GM12878 (cell line): ENCODE measurements around the gene CPVL. TPM values are rescaled to one million over a fixed set of nuclear protein-coding genes. Genes with fewer than 3 reads are reported as not detected.

Source experiments
- ATAC-seq: fragments of 200-7000 bp; cut with Tn5 transposase; 3 replicates; pipeline ENCODE4 v1.9.1; 2020; ENCODE audit warnings: mild to moderate bottlenecking, moderate library complexity
- BruUV-seq: library from RNA; stranded (reverse); fragments of 400-500 nt; replicated peaks from 2 replicates; lab custom pipeline; 2021; lab: Mats Ljungman, UMichigan
- CTCF ChIA-PET: fragments of 300-600 bp; sonication (Branson Sonifier 250); formaldehyde crosslinking; extraction: SDS; loops from one replicate; lab custom pipeline; 2021; ENCODE audit warnings: inconsistent platforms; lab: Yijun Ruan, JAX
- POLR2A ChIA-PET: fragments of 350-600 bp; formaldehyde crosslinking; extraction: SDS; loops from one replicate; lab custom pipeline; 2021; ENCODE audit warnings: inconsistent platforms; lab: Charles Lee
- RAD21 ChIA-PET: fragments of 300-600 bp; sonication (Branson Sonifier 250); formaldehyde crosslinking; loops from one replicate; lab custom pipeline; 2023; ENCODE audit warnings: antibody characterized with exemption; ENCODE audit not compliant: unreplicated experiment; lab: Charles Lee
- SMC1A ChIA-PET: fragments of 300-600 bp; sonication (Branson Sonifier 250); formaldehyde crosslinking; loops from one replicate; lab custom pipeline; 2023; ENCODE audit not compliant: unreplicated experiment, uncharacterized antibody; lab: Charles Lee
- DNase-seq: peaks from one replicate; pipeline ENCODE4 v3.0.0-alpha.2; 2011; ENCODE audit warnings: low read depth, low spot score
- FAIRE-seq: peaks from 3 replicates; lab custom pipeline; 2011; peaks lifted over from hg19 to GRCh38; lab: Jason Lieb, UNC
- H2AFZ ChIP-seq: 2 replicates; pipeline ENCODE4 v1.6.0; 2011; ENCODE audit warnings: low read depth, low read length, control low read depth; ENCODE audit not compliant: control insufficient read depth
- H3K27ac ChIP-seq: 2 replicates; pipeline ENCODE4 v1.5.1; 2011; ENCODE audit warnings: control low read depth; ENCODE audit not compliant: control insufficient read depth, insufficient read depth
- H3K27me3 ChIP-seq, 2 experiments: replicated peaks in 1 of 2; 2 replicates each; pipeline versions ENCODE4 v1.6.0 to v1.6.1; 2011; ENCODE audit warnings: low read length in 1 of 2; ENCODE audit not compliant: control insufficient read depth in 2 of 2, insufficient read depth in 2 of 2
- H3K36me3 ChIP-seq, 2 experiments: 2 replicates each; pipeline ENCODE4 v1.5.1; 2011; ENCODE audit warnings: low read length in 1 of 2; ENCODE audit not compliant: control insufficient read depth in 2 of 2, insufficient read depth in 2 of 2
- H3K4me1 ChIP-seq: 2 replicates; pipeline ENCODE4 v1.6.1; 2011; ENCODE audit warnings: mild to moderate bottlenecking, low read length, moderate library complexity, mixed read lengths; ENCODE audit not compliant: control insufficient read depth, insufficient read depth
- H3K4me2 ChIP-seq: 2 replicates; pipeline ENCODE4 v1.6.0; 2011; ENCODE audit warnings: control low read depth; ENCODE audit not compliant: control insufficient read depth, insufficient read depth
- H3K4me3 ChIP-seq: fragments of 200-600 bp; sonication (generic); 2 replicates; pipeline ENCODE4 v1.5.1; 2016
- H3K79me2 ChIP-seq: 2 replicates; pipeline ENCODE4 v1.6.0; 2011; ENCODE audit warnings: low read length; ENCODE audit not compliant: control insufficient read depth, insufficient read depth
- H3K9ac ChIP-seq: 2 replicates; pipeline ENCODE4 v1.8.0; 2011; ENCODE audit warnings: low read length, control low read depth, mixed read lengths; ENCODE audit not compliant: control insufficient read depth, insufficient read depth
- H3K9me3 ChIP-seq: replicated peaks from 3 replicates; pipeline ENCODE4 v1.5.1; 2011; ENCODE audit warnings: mild to moderate bottlenecking, low read length; ENCODE audit not compliant: control insufficient read depth, insufficient read depth
- H4K20me1 ChIP-seq: 2 replicates; pipeline ENCODE4 v1.6.0; 2011; ENCODE audit not compliant: control insufficient read depth, insufficient read depth
- HDAC6 ChIP-seq: fragments of 200-600 bp; sonication (generic); IDR thresholded peaks from one replicate; pipeline ENCODE4 v1.8.0; 2017; ENCODE audit warnings: antibody characterized with exemption; ENCODE audit not compliant: unreplicated experiment
- IRF4 ChIP-seq: IDR thresholded peaks from 2 replicates; pipeline ENCODE4 v1.6.1; 2011; ENCODE audit warnings: low read depth, low read length
- KAT2A ChIP-seq: conservative IDR thresholded peaks from 2 replicates; pipeline ENCODE4 v1.6.1; 2011; ENCODE audit warnings: low read depth, low read length; ENCODE audit not compliant: control insufficient read depth
- MEF2A ChIP-seq: IDR thresholded peaks from 2 replicates; pipeline ENCODE4 v1.6.1; 2011; ENCODE audit warnings: low read depth, mild to moderate bottlenecking, low read length, moderate library complexity; ENCODE audit not compliant: insufficient read depth
- NR2C1 ChIP-seq: fragments of 450-650 bp; IDR thresholded peaks from 2 replicates; pipeline ENCODE4 v1.6.1; 2017; ENCODE audit warnings: antibody characterized with exemption, mild to moderate bottlenecking, moderate library complexity
- PKNOX1 ChIP-seq: fragments of 450-650 bp; IDR thresholded peaks from 2 replicates; pipeline ENCODE4 v1.6.1; 2016; ENCODE audit warnings: mild to moderate bottlenecking
- POU2F2 ChIP-seq: IDR thresholded peaks from 3 replicates; pipeline ENCODE4 v1.6.1; 2011; ENCODE audit warnings: low read depth, mild to moderate bottlenecking, low read length, borderline replicate concordance
- RAD21 ChIP-seq: IDR thresholded peaks from 2 replicates; pipeline ENCODE4 v1.6.1; 2011; ENCODE audit warnings: mild to moderate bottlenecking, low read depth, low read length, moderate library complexity; ENCODE audit not compliant: insufficient read depth
- RFX5 ChIP-seq: IDR thresholded peaks from 2 replicates; pipeline ENCODE4 v1.6.1; 2011; ENCODE audit warnings: low read depth, low read length, improper control_type of control experiment
- RUNX3 ChIP-seq: IDR thresholded peaks from 2 replicates; pipeline ENCODE4 v1.6.1; 2012; ENCODE audit warnings: low read length, inconsistent platforms
- SMAD5 ChIP-seq: IDR thresholded peaks from 2 replicates; pipeline ENCODE4 v1.6.1; 2016; ENCODE audit warnings: antibody characterized with exemption, low read depth
- ZNF384 ChIP-seq: IDR thresholded peaks from 2 replicates; pipeline ENCODE4 v1.6.1; 2012; ENCODE audit warnings: low read depth, mild to moderate bottlenecking, low read length, improper control_type of control experiment, borderline replicate concordance
- ZZZ3 ChIP-seq: IDR thresholded peaks from 2 replicates; pipeline ENCODE4 v1.6.1; 2011; ENCODE audit warnings: low read depth; ENCODE audit not compliant: control insufficient read depth, insufficient read length
- WGBS: methylation state at CpG from one replicate; pipeline ENCODE4 v1.1.6; 2016; ENCODE audit warnings: low lambda C conversion rate; ENCODE audit not compliant: insufficient replicate concordance, insufficient coverage; ENCODE audit errors: missing lambda C conversion rate; 5-methylcytosine and 5-hydroxymethylcytosine counted together
- in situ Hi-C: fragments of 300-500 bp; cut with MboI; formaldehyde crosslinking; loops from 9 replicates; pipeline ENCODE4 v1.14.3; 2018; ENCODE audit warnings: mixed read lengths
- intact Hi-C: fragments of 100-400 bp; cut with micrococcal nuclease; formaldehyde crosslinking; loops from one replicate; pipeline ENCODE4 v1.14.2; 2022; ENCODE audit not compliant: unreplicated experiment
- polyA plus RNA-seq, 11 experiments: library from polyadenylated mRNA; depleted of rRNA in 4 of 11; unstranded in 6 of 11; stranded (reverse) in 5 of 11; fragments of >200 nt; fragmentation: Nextera tagmentation in 4 of 11; fragmentation: Illumina TruSeq in 1 of 11; extraction: Ambion mirVana in 4 of 11; extraction: Trizol in 1 of 11; gene quantifications; 1 replicate in 1 of 11; 2 replicates in 10 of 11; pipeline versions ENCODE4 v1.2.1 to v1.2.3, GENCODE V29; 2011 to 2016; ENCODE audit warnings: inconsistent platforms in 2 of 11, missing spikeins in 2 of 11, low read depth in 1 of 11
- total RNA-seq, 4 experiments: library from RNA; depleted of rRNA in 3 of 4; stranded (reverse); fragments of >200 nt in 3 of 4; fragmentation: Illumina TruSeq in 1 of 4; extraction: Trizol in 1 of 4; gene quantifications; 2 replicates each; pipeline versions ENCODE4 v1.2.1 to v1.2.3, GENCODE V29; 2013 to 2021

CPVL gene
- total and polyA plus RNA-seq, 10 of the 15 experiments (the other 5 are each of a cell fraction or from before 2014, with no cell fraction given): 0.59 TPM; not detected in 9

DNA sequence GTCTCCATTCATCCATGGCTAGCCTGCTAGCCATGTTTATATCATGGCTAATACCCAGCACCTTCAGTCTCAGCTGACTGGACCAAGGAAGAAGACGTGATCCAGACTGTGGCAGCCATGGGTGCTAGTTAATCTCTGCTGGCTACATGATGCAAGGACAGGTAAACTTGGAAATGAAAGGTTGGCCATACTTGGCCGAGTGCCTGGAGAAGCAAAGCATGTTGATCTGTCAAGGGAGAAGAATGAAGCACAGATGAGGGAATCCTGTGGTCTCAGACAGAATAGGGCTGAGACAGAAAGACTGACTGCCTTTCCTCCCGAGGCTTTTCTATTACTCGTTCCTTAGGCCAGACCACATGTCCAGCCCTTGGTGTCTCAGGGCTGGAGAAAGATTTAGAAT lies 41.1 kb downstream of the CPVL start:
- BruUV-seq: no TSS peak
- ChIA-PET POLR2A (no interaction called here), RAD21 (interaction anchor here (2.0 kb wide), 1 partner anchor 183 kb away, joined by 7 read pairs; no protein-coding TSS in a partner anchor), CTCF (interaction anchor here (1.3 to 16.4 kb wide), 2 partner anchors 18 to 181 kb away, joined by 3 to 375 read pairs; no protein-coding TSS in a partner anchor), SMC1A (interaction anchor here (1.6 kb wide), 1 partner anchor 179 kb away, joined by 6 read pairs; no protein-coding TSS in a partner anchor)
- Histone ChIP-seq H3K27me3 (peaks cover 3% of the 10 kb centered on the region in 2 experiments; a peak in 2 of 4 replicates), H3K4me2 (no peak overlapping the region), H4K20me1 (no peaks in the 10 kb centered on the region), H2AFZ (no peak overlapping the region), H3K79me2 (no peaks in the 10 kb centered on the region), H3K9me3 (no peaks in the 10 kb centered on the region), H3K36me3 (no peaks in the 10 kb centered on the region), H3K4me1 (no peaks in the 10 kb centered on the region), H3K4me3 (no peak overlapping the region), H3K9ac (no peak overlapping the region), H3K27ac (no peak overlapping the region)
- ATAC-seq (no peak), DNase-seq (no peak), FAIRE-seq (no peak)
- WGBS: 8% methylated on average over 4 of the region's 4 CpGs
- in situ Hi-C loops: loop anchor here (5.0 kb wide), 1 partner anchor 183 kb away; no protein-coding TSS in a partner anchor
- intact Hi-C loops: no loop called here
- no peak for TF ChIP-seq HDAC6
- TF ChIP-seq ZZZ3: no peak
- TF ChIP-seq RUNX3: no peak
- TF ChIP-seq RAD21: no peak
- TF ChIP-seq MEF2A: no peak
- TF ChIP-seq PKNOX1: no peak
- TF ChIP-seq IRF4: no peak
- TF ChIP-seq RFX5: no peak
- no peak for TF ChIP-seq POU2F2
- no peak for TF ChIP-seq KAT2A
- TF ChIP-seq SMAD5: no peak
- no peak for TF ChIP-seq NR2C1
- TF ChIP-seq ZNF384: no peak
